CD14-positive monocyte (primary cell): ENCODE data around the gene GJA9. TPM values are rescaled to one million over a fixed set of nuclear protein-coding genes. Genes with fewer than 3 reads are reported as not detected.
A peak's percentile ranks its signal among the peaks of the same experiment; 100 is the strongest.

Source experiments
- DNase-seq, 3 donors: peaks; one replicate each; pipeline ENCODE4 v3.0.0-alpha.2; 2011 to 2022
- H2AFZ ChIP-seq: 2 replicates; pipeline ENCODE4 v1.6.0; 2012; ENCODE audit warnings: mild to moderate bottlenecking, low read depth, low read length, inconsistent platforms; ENCODE audit not compliant: insufficient read depth, poor library complexity, severe bottlenecking
- H3K27ac ChIP-seq, 2 donors: 1 replicate in 1 of 2; 2 replicates in 1 of 2; pipeline ENCODE4 v1.5.1; 2012 to 2013; ENCODE audit warnings: low read length in 2 of 2, control low read depth in 1 of 2, inconsistent platforms in 1 of 2, low read depth in 1 of 2, mild to moderate bottlenecking in 1 of 2
- H3K27me3 ChIP-seq, 2 donors: one replicate each; pipeline versions ENCODE4 v1.6.0 to v1.6.1; 2011 to 2013; ENCODE audit warnings: low read length in 2 of 2; ENCODE audit not compliant: control insufficient read depth in 2 of 2, insufficient read depth in 2 of 2
- H3K36me3 ChIP-seq, 2 donors: replicated peaks in 1 of 2; 1 replicate in 1 of 2; 2 replicates in 1 of 2; pipeline versions ENCODE4 v1.5.1 to v1.6.1; 2012 to 2013; ENCODE audit warnings: low read length in 2 of 2, control low read depth in 1 of 2, inconsistent platforms in 1 of 2, mild to moderate bottlenecking in 1 of 2; ENCODE audit not compliant: insufficient read depth in 2 of 2, control insufficient read depth in 1 of 2
- H3K4me1 ChIP-seq, 2 donors: 1 replicate in 1 of 2; 2 replicates in 1 of 2; pipeline versions ENCODE4 v1.5.1 to v1.6.1; 2012 to 2013; ENCODE audit warnings: low read length in 2 of 2, control low read depth in 1 of 2, inconsistent platforms in 1 of 2, mild to moderate bottlenecking in 1 of 2, moderate library complexity in 1 of 2; ENCODE audit not compliant: insufficient read depth in 2 of 2, control insufficient read depth in 1 of 2
- H3K4me2 ChIP-seq: replicated peaks from 2 replicates; pipeline ENCODE3; 2012; ENCODE audit warnings: low read length, moderate library complexity, mild to moderate bottlenecking; ENCODE audit not compliant: poor library complexity, severe bottlenecking; ENCODE audit errors: extremely low read depth
- H3K4me3 ChIP-seq, 3 experiments: fragments of 200-600 bp in 1 of 3; sonication (generic) in 1 of 3; replicated peaks in 1 of 3; 1 replicate in 2 of 3; 2 replicates in 1 of 3; pipeline ENCODE4 v1.5.1; 2011 to 2013; ENCODE audit warnings: low read length in 3 of 3, mild to moderate bottlenecking in 3 of 3, control low read depth in 2 of 3, low read depth in 2 of 3, inconsistent platforms in 1 of 3, moderate library complexity in 1 of 3
- H3K79me2 ChIP-seq: 2 replicates; pipeline ENCODE4 v1.6.0; 2012; ENCODE audit warnings: mild to moderate bottlenecking, control low read depth, inconsistent platforms, low read length, moderate library complexity; ENCODE audit not compliant: insufficient read depth
- H3K9ac ChIP-seq: 2 replicates; pipeline ENCODE4 v1.6.0; 2017; ENCODE audit warnings: low read length, mild to moderate bottlenecking; ENCODE audit not compliant: insufficient read depth, poor library complexity, severe bottlenecking
- H3K9me3 ChIP-seq, 2 donors: replicated peaks in 1 of 2; 1 replicate in 1 of 2; 2 replicates in 1 of 2; pipeline versions ENCODE4 v1.5.1 to v1.6.1; 2012 to 2013; ENCODE audit warnings: low read length in 2 of 2, control low read depth in 1 of 2; ENCODE audit not compliant: control insufficient read depth in 1 of 2, insufficient read depth in 1 of 2
- H4K20me1 ChIP-seq: 2 replicates; pipeline ENCODE4 v1.6.0; 2012; ENCODE audit warnings: mild to moderate bottlenecking, low read length, control low read depth, moderate library complexity; ENCODE audit not compliant: insufficient read depth
- H3K27ac Mint-ChIP-seq, 7 donors: one replicate each; pipeline ENCODE4 v1.8.0; 2020; ENCODE audit warnings: mild to moderate bottlenecking in 7 of 7, mixed read lengths in 7 of 7, moderate library complexity in 6 of 7, inconsistent platforms in 2 of 7
- H3K27me3 Mint-ChIP-seq, 3 donors: one replicate each; pipeline ENCODE4 v1.8.0; 2021 to 2022; ENCODE audit warnings: low read depth in 3 of 3, mild to moderate bottlenecking in 3 of 3, mixed read lengths in 3 of 3, moderate library complexity in 3 of 3, inconsistent platforms in 1 of 3
- H3K36me3 Mint-ChIP-seq, 2 donors: one replicate each; pipeline ENCODE4 v1.8.0; 2020; ENCODE audit warnings: mixed read lengths in 2 of 2, inconsistent platforms in 1 of 2, mild to moderate bottlenecking in 1 of 2
- H3K4me1 Mint-ChIP-seq: one replicate; pipeline ENCODE4 v1.8.0; 2020; ENCODE audit warnings: mild to moderate bottlenecking, mixed read lengths
- H3K4me3 Mint-ChIP-seq, 2 donors: one replicate each; pipeline ENCODE4 v1.8.0; 2020; ENCODE audit warnings: mild to moderate bottlenecking in 2 of 2, mixed read lengths in 2 of 2, moderate library complexity in 1 of 2
- H3K9me3 Mint-ChIP-seq, 7 donors: one replicate each; pipeline ENCODE4 v1.8.0; 2020 to 2022; ENCODE audit warnings: mixed read lengths in 7 of 7, mild to moderate bottlenecking in 6 of 7, moderate library complexity in 6 of 7, inconsistent platforms in 2 of 7
- CTCF ChIP-seq: fragments of 200-600 bp; IDR thresholded peaks from one replicate; pipeline ENCODE4 v1.8.0; 2022; ENCODE audit warnings: antibody characterized with exemption, mild to moderate bottlenecking
- WGBS: methylation state at CpG from one replicate; pipeline ENCODE4 v1.1.5; 2013; ENCODE audit warnings: missing lambda C conversion rate; ENCODE audit not compliant: insufficient coverage; 5-methylcytosine and 5-hydroxymethylcytosine counted together
- intact Hi-C, 2 donors: fragments of 100-400 bp; cut with micrococcal nuclease; formaldehyde crosslinking; loops; one replicate each; pipeline versions ENCODE4 v1.15.0 to v1.15.1; 2023
- polyA plus RNA-seq, 3 donors: library from polyadenylated mRNA; depleted of rRNA in 1 of 3; unstranded in 2 of 3; stranded (reverse) in 1 of 3; fragments of 300-500 nt in 2 of 3; fragments of >200 nt in 1 of 3; fragmentation: Illumina TruSeq in 2 of 3; gene quantifications; 1 replicate in 2 of 3; 2 replicates in 1 of 3; pipeline ENCODE4 v1.2.3, GENCODE V29; 2012 to 2021

GJA9 gene
- polyA plus RNA-seq, 3 donors: not detected

GRCh38 chr1:38875811-38876210, 5.6 kb downstream of the GJA9 start:
- H3K36me3 ChIP-seq: no peaks in the 10 kb centered on the region
- peaks cover 21 to 29% of the 10 kb centered on the region in 2 donors for H3K4me1 ChIP-seq
- no peak overlapping the region for H3K4me3 Mint-ChIP-seq
- peaks cover 15% of the 10 kb centered on the region for H4K20me1 ChIP-seq
- no peak overlapping the region for H2AFZ ChIP-seq
- no peak overlapping the region for H3K27ac Mint-ChIP-seq
- WGBS: no CpG with 5 or more reads among the region's 2 CpGs
- H3K4me2 ChIP-seq: no peak overlapping the region
- TF ChIP-seq CTCF: no peak
- intact Hi-C loops: no loop called here
- H3K27me3 Mint-ChIP-seq: peaks cover 0 to 2% (median 2%) of the 10 kb centered on the region in 3 donors
- H3K36me3 Mint-ChIP-seq: peaks cover 2 to 5% of the 10 kb centered on the region in 2 donors
- peaks cover 0 to 2% (median 0%) of the 10 kb centered on the region in 7 donors for H3K9me3 Mint-ChIP-seq
- no peaks in the 10 kb centered on the region for H3K27me3 ChIP-seq
- no peak for DNase-seq
- H3K4me3 ChIP-seq: no peak overlapping the region
- no peak overlapping the region for H3K27ac ChIP-seq
- no peaks in the 10 kb centered on the region for H3K9me3 ChIP-seq
- H3K4me1 Mint-ChIP-seq: peaks cover 22% of the 10 kb centered on the region
- H3K79me2 ChIP-seq: peaks cover 33% of the 10 kb centered on the region
- H3K9ac ChIP-seq: no peak overlapping the region

GRCh38 chr1:38873027-38873969, 8.1 kb downstream of the GJA9 start, which contains the start of gene MYCBP:
Gene MYCBP, minus strand, starts transcription at chr1:38873348. Its CDS starts 43 bp downstream, at chr1:38873305.
- peak within 1 kb of the TSS; percentile 77 for H3K9ac ChIP-seq
- no peaks in the 10 kb centered on the region for H3K27me3 ChIP-seq
- H3K36me3 Mint-ChIP-seq: peaks cover 3 to 9% of the 10 kb centered on the region in 2 donors
- DNase-seq: peak; percentile 92 to 94 (median 93)
- under 1% methylated on average over 66 of the region's 69 CpGs for WGBS
- H3K4me1 ChIP-seq: peaks cover 21 to 29% of the 10 kb centered on the region in 2 donors
- peak within 1 kb of the TSS; percentile 74 to 91 (median 82) for H3K4me3 ChIP-seq
- H2AFZ ChIP-seq: peak within 1 kb of the TSS; percentile 98
- no peaks in the 10 kb centered on the region for H3K9me3 ChIP-seq
- H3K27ac Mint-ChIP-seq: peak within 1 kb of the TSS; percentile 63 to 88 (median 81)
- H3K4me3 Mint-ChIP-seq: peak within 1 kb of the TSS; percentile 92
- H3K4me2 ChIP-seq: peak within 1 kb of the TSS; percentile 91
- peaks cover 55% of the 10 kb centered on the region for H3K79me2 ChIP-seq
- peaks cover 0 to 2% (median 2%) of the 10 kb centered on the region in 3 donors for H3K27me3 Mint-ChIP-seq
- no peak for TF ChIP-seq CTCF
- peaks cover 17% of the 10 kb centered on the region for H4K20me1 ChIP-seq
- intact Hi-C loops: no loop called here
- H3K9me3 Mint-ChIP-seq: no peaks in the 10 kb centered on the region
- peaks cover 22% of the 10 kb centered on the region for H3K4me1 Mint-ChIP-seq
- no peaks in the 10 kb centered on the region for H3K36me3 ChIP-seq
- H3K27ac ChIP-seq: peak within 1 kb of the TSS; percentile 27 to 75
